CD4-positive, alpha-beta T cell treated with Interleukin-4 for 4 hours (primary cell): ENCODE results near the gene FGFR4.

ENCODE experiments used
- DNase-seq: peaks from one replicate; pipeline ENCODE4 v3.0.0-alpha.2; 2020

The FGFR4 gene

DNA sequence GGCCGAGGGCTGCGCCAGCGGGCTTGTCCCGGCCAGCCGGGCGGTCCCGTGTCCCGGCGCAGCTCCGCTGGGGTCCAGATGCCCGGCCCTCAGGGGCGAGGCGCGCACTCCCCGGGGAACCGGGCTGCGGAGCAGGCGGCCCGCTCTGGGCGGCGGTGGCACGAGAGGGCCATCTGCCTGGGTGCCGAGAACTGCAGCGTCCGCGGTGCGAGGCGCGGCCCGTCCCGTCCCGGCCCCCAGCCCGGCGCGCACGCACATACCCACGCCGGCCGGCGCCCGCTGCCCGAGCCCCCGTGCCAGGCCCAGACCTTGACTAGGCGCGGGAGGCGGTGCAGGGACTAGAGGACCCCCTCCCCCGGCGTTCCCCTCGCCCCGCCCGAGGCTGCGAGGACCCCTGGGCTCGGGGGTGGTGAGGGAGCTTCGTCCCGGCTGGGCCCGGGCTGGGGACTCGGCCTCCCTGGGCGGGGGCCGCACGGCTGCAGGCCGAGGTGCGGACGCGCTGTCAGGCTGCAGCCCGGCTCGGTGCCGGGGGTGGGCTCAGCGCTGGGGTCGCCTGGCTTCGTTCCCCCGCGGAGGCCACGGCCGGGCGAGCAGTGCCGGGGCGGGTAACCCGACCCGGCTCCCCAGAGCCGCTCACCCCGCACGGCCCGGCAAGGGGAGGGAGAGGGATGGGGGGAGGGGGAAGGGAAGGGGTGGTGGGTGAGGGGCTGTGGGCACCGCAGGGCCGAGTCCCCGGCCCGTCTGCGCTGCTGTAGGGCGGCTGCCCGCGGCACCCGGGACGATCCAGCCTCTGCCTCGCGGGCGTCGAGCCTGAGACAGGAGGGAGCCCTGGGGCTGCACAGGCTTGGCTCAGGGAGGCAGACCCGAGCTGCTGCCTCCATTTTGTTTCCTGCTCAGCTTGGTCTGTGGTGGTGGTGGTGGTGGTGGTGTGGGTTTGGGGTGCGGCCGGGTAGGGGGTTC lies 45.7 kb downstream of the FGFR4 start:
- DNase-seq, result peak; percentile 42

GRCh38 chr5:177133096-177133852 lies 46.6 kb downstream of the FGFR4 start, which contains the start of gene NSD1:
Gene NSD1 (plus strand): TSS chr5:177133773. CDS start chr5:177135104, 1,331 bp downstream.
- peak; percentile 92 for DNase-seq

- DNase-seq, result peak; percentile 27
Observed at GRCh38 chr5:177133853-177134696, 47.4 kb downstream of the FGFR4 start.

GRCh38 chr5:177134697-177135225 lies 48.0 kb downstream of the FGFR4 start:
- DNase-seq, result no peak

DNA sequence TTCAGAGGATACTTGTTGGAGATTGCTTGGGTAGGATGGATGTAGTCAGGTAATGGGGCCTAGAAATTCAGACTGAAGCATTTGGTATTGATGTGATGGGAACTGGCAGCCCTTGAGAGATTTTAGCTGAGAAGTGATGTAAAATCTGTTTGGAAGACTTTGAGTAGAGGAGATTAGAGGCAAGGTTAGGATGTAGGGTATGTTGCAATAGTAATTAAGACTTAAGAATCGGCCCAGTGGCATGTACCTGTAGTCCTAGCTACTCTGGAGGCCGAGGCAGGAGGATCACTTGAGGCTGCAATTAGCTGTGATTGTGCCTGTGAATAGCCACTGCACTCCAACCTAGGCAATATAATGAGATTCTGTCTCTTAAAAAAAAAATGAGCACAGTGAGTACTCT lies 53.6 kb downstream of the FGFR4 start:
- no peak for DNase-seq

GRCh38 chr5:177141496-177141895 lies 54.8 kb downstream of the FGFR4 start:
- no peak for DNase-seq

DNA sequence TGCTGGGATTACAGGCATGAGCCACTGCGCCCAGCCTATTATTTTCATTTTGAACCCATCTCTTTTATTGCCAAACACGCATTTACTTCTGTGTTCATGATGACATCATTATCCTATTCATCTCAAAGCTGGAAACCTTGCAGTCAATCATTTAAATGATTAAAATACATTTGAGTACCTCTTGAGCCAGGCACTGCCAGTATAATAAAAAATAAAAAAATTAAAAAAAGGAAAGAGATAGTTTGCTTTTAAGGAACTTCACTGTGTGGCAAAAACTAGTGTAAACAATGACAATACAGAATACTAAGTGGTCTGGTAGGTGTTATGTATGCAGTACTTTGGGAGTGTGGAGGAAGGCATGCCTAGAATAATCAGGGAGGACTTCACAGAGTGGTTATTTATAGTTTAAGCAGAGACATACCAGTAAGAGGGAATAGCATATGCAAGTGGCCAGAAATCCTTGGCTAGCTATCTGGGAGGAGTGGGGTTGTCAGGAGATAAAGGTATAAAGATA lies 55.4 kb downstream of the FGFR4 start:
- DNase-seq, result no peak

GRCh38 chr5:177142778-177143177 lies 56.1 kb downstream of the FGFR4 start:
- DNase-seq, result no peak

GRCh38 chr5:177146891-177147638 lies 60.4 kb downstream of the FGFR4 start:
- DNase-seq, result no peak
